ENCODE measurements around the gene C1orf105.

The C1orf105 gene

DNA sequence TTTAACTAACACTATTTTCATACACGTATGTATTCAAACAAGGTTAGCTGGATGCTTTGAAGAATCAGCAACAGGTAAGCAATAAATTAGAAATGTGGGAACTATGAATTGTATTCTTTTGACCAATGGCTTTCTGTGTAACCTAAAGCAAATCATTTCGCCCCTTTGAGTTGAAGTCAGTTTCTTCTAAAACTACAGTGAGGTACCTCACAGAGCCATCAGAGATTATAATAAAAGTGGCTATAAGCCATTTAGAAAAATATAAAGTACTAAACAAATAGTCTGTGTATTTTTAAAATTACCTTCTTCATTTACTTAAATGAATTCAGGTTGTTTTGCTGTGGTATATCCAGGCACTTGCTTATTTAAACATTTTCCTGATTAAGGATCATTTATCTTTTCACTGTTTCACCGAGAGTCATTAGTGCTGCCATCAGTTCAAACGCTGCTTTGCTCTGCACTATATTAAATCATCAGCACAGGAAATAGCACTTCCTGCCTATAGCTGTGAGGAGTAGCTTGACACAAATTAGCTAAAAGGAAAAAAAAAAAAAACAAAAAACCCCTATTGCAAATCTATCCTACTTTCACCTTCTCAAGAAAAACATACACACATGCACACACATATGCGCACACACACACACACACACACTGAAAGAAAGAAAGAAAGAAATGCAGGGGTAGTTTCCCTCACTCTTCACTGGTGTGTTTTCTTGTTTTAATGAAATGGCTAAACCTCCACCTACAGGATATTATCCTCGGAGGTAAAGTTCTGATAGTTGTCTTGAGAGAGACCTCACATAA, 39.8 kb upstream of the C1orf105 start:
- TF ChIP-seq, protein P1, sequence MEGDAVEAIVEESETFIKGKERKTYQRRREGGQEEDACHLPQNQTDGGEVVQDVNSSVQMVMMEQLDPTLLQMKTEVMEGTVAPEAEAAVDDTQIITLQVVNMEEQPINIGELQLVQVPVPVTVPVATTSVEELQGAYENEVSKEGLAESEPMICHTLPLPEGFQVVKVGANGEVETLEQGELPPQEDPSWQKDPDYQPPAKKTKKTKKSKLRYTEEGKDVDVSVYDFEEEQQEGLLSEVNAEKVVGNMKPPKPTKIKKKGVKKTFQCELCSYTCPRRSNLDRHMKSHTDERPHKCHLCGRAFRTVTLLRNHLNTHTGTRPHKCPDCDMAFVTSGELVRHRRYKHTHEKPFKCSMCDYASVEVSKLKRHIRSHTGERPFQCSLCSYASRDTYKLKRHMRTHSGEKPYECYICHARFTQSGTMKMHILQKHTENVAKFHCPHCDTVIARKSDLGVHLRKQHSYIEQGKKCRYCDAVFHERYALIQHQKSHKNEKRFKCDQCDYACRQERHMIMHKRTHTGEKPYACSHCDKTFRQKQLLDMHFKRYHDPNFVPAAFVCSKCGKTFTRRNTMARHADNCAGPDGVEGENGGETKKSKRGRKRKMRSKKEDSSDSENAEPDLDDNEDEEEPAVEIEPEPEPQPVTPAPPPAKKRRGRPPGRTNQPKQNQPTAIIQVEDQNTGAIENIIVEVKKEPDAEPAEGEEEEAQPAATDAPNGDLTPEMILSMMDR (IDR thresholded peaks at IDR 0.05; ENCODE audit: extremely low read depth, missing control alignments), result no peak

GRCh38 chr1:172381946-172382345, 38.5 kb upstream of the C1orf105 start:
- no peak for DNase-seq (ENCODE audit: low spot score)
- TF ChIP-seq, protein P1 (IDR thresholded peaks at IDR 0.05; ENCODE audit: extremely low read depth, missing control alignments), result no peak

More for the DNA sequence above, 39.8 kb upstream of the C1orf105 start:
- DNase-seq (ENCODE audit: low spot score), result peak; percentile 38

DNA sequence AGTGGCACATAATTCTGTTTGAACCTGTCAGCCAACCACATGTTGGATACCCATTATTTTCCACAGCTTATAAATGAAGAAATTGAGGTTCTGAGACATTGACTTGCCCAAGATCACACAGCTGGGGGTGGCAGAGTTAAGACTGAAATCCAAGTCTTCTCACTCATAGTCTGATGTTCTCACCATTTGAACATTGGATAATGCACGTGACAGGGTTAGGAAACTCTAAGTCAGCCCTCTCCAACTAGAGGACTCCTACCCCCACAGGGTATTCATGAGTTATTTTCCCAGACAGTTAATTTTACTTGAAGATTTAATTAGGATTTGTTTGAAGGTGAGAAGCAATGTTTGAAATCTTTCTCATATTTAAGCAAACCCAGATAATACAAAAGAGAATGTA, 38.1 kb upstream of the C1orf105 start:
- no peak for DNase-seq (ENCODE audit: low spot score)
- TF ChIP-seq, protein P1 (IDR thresholded peaks at IDR 0.05; ENCODE audit: extremely low read depth, missing control alignments), result no peak

DNA sequence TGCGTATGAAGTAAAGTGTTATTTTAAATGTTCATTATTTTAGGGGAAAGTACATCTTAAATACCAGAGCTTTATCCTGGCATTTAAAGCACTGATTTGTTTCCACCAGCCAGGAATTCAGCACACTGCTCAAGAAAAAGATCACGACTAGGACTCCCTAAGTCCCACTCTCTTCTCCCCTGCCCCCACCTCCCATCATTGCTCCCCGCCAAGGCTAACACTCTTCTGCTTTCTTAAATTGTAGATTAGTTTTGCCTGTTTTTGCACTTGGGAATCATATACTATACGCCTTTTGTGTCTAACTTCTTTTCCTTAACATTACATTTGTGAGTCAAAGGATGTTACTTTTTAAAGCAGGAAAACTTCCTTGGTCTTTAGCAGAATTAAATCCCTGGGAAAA, 37.5 kb upstream of the C1orf105 start:
- TF ChIP-seq, protein P1 (IDR thresholded peaks at IDR 0.05; ENCODE audit: extremely low read depth, missing control alignments), result no peak
- DNase-seq (ENCODE audit: low spot score), result no peak

DNA sequence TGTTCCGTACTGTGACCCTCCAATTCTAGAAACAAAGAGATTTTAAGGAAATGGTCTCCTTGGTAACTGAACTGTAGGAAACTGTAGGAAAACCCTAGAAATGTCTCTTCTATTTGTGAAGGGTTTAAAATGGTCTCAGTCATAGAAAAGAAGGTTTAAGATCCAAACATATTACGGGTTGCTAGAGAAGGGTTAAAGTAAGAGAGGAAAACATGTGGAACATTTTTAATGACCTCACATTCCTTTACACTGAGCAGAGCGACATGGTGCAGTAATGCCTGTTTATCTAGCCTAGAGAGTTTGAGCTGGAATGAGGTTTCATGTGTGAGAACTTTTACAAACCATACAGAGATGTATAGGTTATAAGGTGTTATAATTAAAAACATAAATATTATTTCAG, 36.9 kb upstream of the C1orf105 start:
- no peak for DNase-seq (ENCODE audit: low spot score)
- TF ChIP-seq, protein P1 (IDR thresholded peaks at IDR 0.05; ENCODE audit: extremely low read depth, missing control alignments), result no peak

DNA sequence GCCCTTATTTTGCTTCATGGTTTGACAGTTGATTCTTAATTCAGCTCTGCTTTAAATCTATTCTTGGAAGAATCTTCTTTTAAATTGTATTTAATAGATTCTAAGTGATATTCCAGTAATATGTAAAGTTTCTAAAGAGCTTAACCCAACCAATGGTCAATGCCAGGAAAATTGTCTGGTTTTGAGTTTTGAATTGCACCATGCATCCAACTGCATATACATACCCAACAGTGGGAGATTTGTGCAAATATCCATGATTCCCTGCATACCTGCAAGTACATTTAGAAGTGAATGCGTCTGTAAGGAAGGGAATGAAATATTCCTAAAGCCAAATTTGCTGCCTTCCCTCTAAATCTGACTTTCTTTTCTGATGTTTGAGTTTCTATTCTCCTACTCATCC, 35.8 kb upstream of the C1orf105 start:
- TF ChIP-seq, protein P1 (IDR thresholded peaks at IDR 0.05; ENCODE audit: extremely low read depth, missing control alignments), result no peak
- no peak for DNase-seq (ENCODE audit: low spot score)

DNA sequence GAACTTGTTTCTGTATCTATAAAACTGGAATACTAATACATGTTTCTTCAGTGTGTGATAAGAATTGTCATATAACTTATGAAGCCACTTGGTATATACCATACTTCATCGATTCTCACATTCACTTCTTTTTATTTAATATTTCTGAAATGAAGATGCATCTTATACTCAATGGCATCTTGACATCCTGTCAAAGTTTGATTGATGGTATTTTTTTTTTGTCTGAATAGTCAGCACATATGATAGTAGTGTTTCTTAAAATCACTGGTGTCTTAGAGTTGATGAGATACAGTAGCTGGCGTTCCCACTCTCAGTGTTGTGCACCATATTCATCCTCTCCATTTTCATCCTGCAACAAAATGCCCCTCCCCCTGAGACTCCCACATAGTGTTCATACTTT, 34.4 kb upstream of the C1orf105 start:
- DNase-seq (ENCODE audit: low spot score), result no peak
- TF ChIP-seq, protein P1 (IDR thresholded peaks at IDR 0.05; ENCODE audit: extremely low read depth, missing control alignments), result no peak

Measured in GM20000 (cell line).